HepG2 (cell line): ENCODE results near the gene ASZ1. TPM values are rescaled to one million over a fixed set of nuclear protein-coding genes. Genes with fewer than 3 reads are reported as not detected.

Experiments used
- ATAC-seq: fragments of 200-7000 bp; cut with Tn5 transposase; 3 replicates; pipeline ENCODE4 v1.9.1; 2020; ENCODE audit warnings: mild to moderate bottlenecking, moderate library complexity
- BruUV-seq: library from RNA; stranded (reverse); fragments of 400-500 nt; replicated peaks from 2 replicates; lab custom pipeline; 2021; lab: Mats Ljungman, UMichigan
- CTCF ChIA-PET: fragments of 300-600 bp; formaldehyde crosslinking; extraction: SDS; loops from one replicate; lab custom pipeline; 2021; ENCODE audit warnings: low total read pairs, inconsistent platforms, low intra/inter-chr PET ratio; lab: Yijun Ruan, JAX
- POLR2A ChIA-PET: fragments of 350-600 bp; sonication (Branson Sonifier 250); formaldehyde crosslinking; loops from one replicate; lab custom pipeline; 2020; ENCODE audit warnings: antibody characterized with exemption, inconsistent platforms; lab: Yijun Ruan, JAX
- DNase-seq: peaks from one replicate; pipeline ENCODE4 v3.0.0-alpha.2; 2015; ENCODE audit warnings: low spot score
- FAIRE-seq: peaks from 3 replicates; lab custom pipeline; 2011; peaks lifted over from hg19 to GRCh38; lab: Jason Lieb, UNC
- H2AFZ ChIP-seq: one replicate; pipeline ENCODE4 v1.6.1; 2011; ENCODE audit warnings: low read length, inconsistent platforms
- H3K27ac ChIP-seq: fragments of 300-600 bp; 3 replicates; pipeline ENCODE4 v1.8.0; 2011; ENCODE audit warnings: mixed run types, mild to moderate bottlenecking, mixed read lengths, low read length, inconsistent platforms; ENCODE audit not compliant: insufficient read depth; ENCODE audit errors: extremely low read length
- H3K27me3 ChIP-seq, 2 experiments: fragments of 200-600 bp in 1 of 2; 2 replicates in 1 of 2; 3 replicates in 1 of 2; pipeline versions ENCODE4 v1.6.0 to v1.8.0; 2011; ENCODE audit warnings: low read length in 2 of 2, mild to moderate bottlenecking in 2 of 2, moderate library complexity in 2 of 2, inconsistent platforms in 1 of 2; ENCODE audit not compliant: insufficient read depth in 2 of 2, control insufficient read depth in 1 of 2
- H3K36me3 ChIP-seq, 2 experiments: fragments of 200-600 bp in 1 of 2; replicated peaks in 1 of 2; 2 replicates in 1 of 2; 3 replicates in 1 of 2; pipeline versions ENCODE4 v1.5.1 to v1.8.0; 2011; ENCODE audit warnings: low read length in 2 of 2, inconsistent platforms in 1 of 2; ENCODE audit not compliant: insufficient read depth in 2 of 2, control insufficient read depth in 1 of 2
- H3K4me1 ChIP-seq: 2 replicates; pipeline ENCODE4 v1.5.1; 2012; ENCODE audit warnings: low read length, inconsistent platforms; ENCODE audit not compliant: insufficient read depth
- H3K4me2 ChIP-seq: 2 replicates; pipeline ENCODE4 v1.6.0; 2011; ENCODE audit warnings: low read depth, low read length, inconsistent platforms
- H3K4me3 ChIP-seq, 3 experiments: fragments of 200-600 bp in 1 of 3; sonication (generic), shearing (Covaris generic) in 1 of 3; replicated peaks in 1 of 3; 2 replicates each; pipeline ENCODE4 v1.5.1; 2011 to 2016; ENCODE audit warnings: low read length in 3 of 3, inconsistent platforms in 2 of 3, low read depth in 2 of 3, mild to moderate bottlenecking in 2 of 3, control low read depth in 1 of 3, mixed read lengths in 1 of 3; ENCODE audit not compliant: insufficient read depth in 1 of 3
- H3K79me2 ChIP-seq: one replicate; pipeline ENCODE4 v1.6.1; 2011; ENCODE audit warnings: low read length, inconsistent platforms; ENCODE audit not compliant: insufficient read depth
- H3K9ac ChIP-seq: 2 replicates; pipeline ENCODE4 v1.6.0; 2011; ENCODE audit warnings: mild to moderate bottlenecking, low read depth, low read length, inconsistent platforms; ENCODE audit not compliant: insufficient read depth
- H3K9me3 ChIP-seq: 2 replicates; pipeline ENCODE4 v1.5.1; 2012; ENCODE audit warnings: mild to moderate bottlenecking, low read length
- H4K20me1 ChIP-seq: 2 replicates; pipeline ENCODE4 v1.6.0; 2011; ENCODE audit warnings: inconsistent platforms, mild to moderate bottlenecking, low read length, moderate library complexity; ENCODE audit not compliant: insufficient read depth
- CAMTA2 ChIP-seq: sonication (generic); formaldehyde crosslinking; IDR thresholded peaks from 2 replicates; pipeline ENCODE4 v1.4.0; 2020; ENCODE audit warnings: mild to moderate bottlenecking, missing genetic modification reagents, borderline replicate concordance
- CTCF ChIP-seq: sonication (generic); formaldehyde crosslinking; IDR thresholded peaks from 2 replicates; pipeline ENCODE4 v1.5.0; 2020; ENCODE audit warnings: mild to moderate bottlenecking, missing genetic modification reagents, moderate library complexity
- DMTF1 ChIP-seq: sonication (generic); formaldehyde crosslinking; IDR thresholded peaks from 2 replicates; pipeline ENCODE4 v1.4.0; 2020; ENCODE audit warnings: mild to moderate bottlenecking, missing genetic modification reagents
- E2F2 ChIP-seq: sonication (generic); formaldehyde crosslinking; IDR thresholded peaks from 2 replicates; pipeline ENCODE4 v1.4.0; 2020; ENCODE audit warnings: missing genetic modification reagents, borderline replicate concordance
- HCFC1 ChIP-seq: fragments of 150-350 bp; IDR thresholded peaks from 2 replicates; pipeline ENCODE4 v1.6.1; 2014; ENCODE audit warnings: low read depth, low read length
- JARID2 ChIP-seq: sonication (generic); formaldehyde crosslinking; IDR thresholded peaks from 2 replicates; pipeline ENCODE4 v1.8.1; 2023; ENCODE audit warnings: missing genetic modification reagents, inconsistent platforms; ENCODE audit not compliant: insufficient replicate concordance
- MED8 ChIP-seq: sonication (generic); formaldehyde crosslinking; IDR thresholded peaks from 2 replicates; pipeline ENCODE4 v1.8.1; 2023; ENCODE audit warnings: mild to moderate bottlenecking, missing genetic modification reagents; ENCODE audit not compliant: insufficient replicate concordance
- RFX5 ChIP-seq: IDR thresholded peaks from 2 replicates; pipeline ENCODE4 v1.6.1; 2011; ENCODE audit warnings: low read depth, low read length, improper control_type of control experiment
- TEAD2 ChIP-seq: sonication (generic); formaldehyde crosslinking; IDR thresholded peaks from 2 replicates; pipeline ENCODE4 v1.9.0; 2021; ENCODE audit warnings: missing genetic modification reagents
- TOE1 ChIP-seq: sonication (generic); formaldehyde crosslinking; IDR thresholded peaks from 2 replicates; pipeline ENCODE4 v1.4.0; 2020; ENCODE audit warnings: mild to moderate bottlenecking, missing genetic modification reagents
- ZNF12 ChIP-seq: sonication (generic); formaldehyde crosslinking; IDR thresholded peaks from 2 replicates; pipeline ENCODE4 v1.5.0; 2020; ENCODE audit warnings: missing genetic modification reagents
- ZNF34 ChIP-seq: sonication (generic); formaldehyde crosslinking; IDR thresholded peaks from 2 replicates; pipeline ENCODE4 v1.4.0; 2020; ENCODE audit warnings: mild to moderate bottlenecking, missing genetic modification reagents, borderline replicate concordance
- ZNF709 ChIP-seq: sonication (generic); formaldehyde crosslinking; IDR thresholded peaks from 2 replicates; pipeline ENCODE4 v1.5.0; 2020; ENCODE audit warnings: mild to moderate bottlenecking, missing genetic modification reagents
- ZSCAN29 ChIP-seq: sonication (generic); formaldehyde crosslinking; conservative IDR thresholded peaks from 2 replicates; pipeline ENCODE4 v1.4.0; 2020; ENCODE audit warnings: mild to moderate bottlenecking, missing genetic modification reagents
- ZSCAN9 ChIP-seq: IDR thresholded peaks from 2 replicates; pipeline ENCODE4 v1.6.1; 2016; ENCODE audit warnings: borderline replicate concordance
- WGBS: methylation state at CpG from one replicate; pipeline ENCODE4 v1.1.6; 2017; ENCODE audit warnings: low lambda C conversion rate; 5-methylcytosine and 5-hydroxymethylcytosine counted together
- in situ Hi-C: cut with HindIII; loops from 2 replicates; pipeline ENCODE4 v1.10.0; 2017; ENCODE audit warnings: low pct_unique_long_range_greater_than_20kb; ENCODE audit not compliant: extremely low pct_ligation_motif_present
- intact Hi-C: fragments of 100-400 bp; cut with micrococcal nuclease; formaldehyde crosslinking; loops from one replicate; pipeline ENCODE4 v1.10.0; 2022; ENCODE audit not compliant: unreplicated experiment
- polyA plus RNA-seq, 8 experiments: library from polyadenylated mRNA; depleted of rRNA in 3 of 8; stranded (reverse) in 7 of 8; unstranded in 1 of 8; fragments of >200 nt; fragmentation: Illumina TruSeq in 4 of 8; extraction: Trizol in 4 of 8; gene quantifications; 2 replicates each; pipeline versions ENCODE4 v1.2.1 to v1.2.3, GENCODE V29; 2011 to 2016; ENCODE audit warnings: low read depth in 4 of 8, missing spikeins in 1 of 8, mixed read lengths in 1 of 8; ENCODE audit not compliant: insufficient read depth in 1 of 8
- total RNA-seq, 5 experiments: library from RNA; depleted of rRNA; stranded (reverse); fragments of >200 nt; fragmentation: Illumina TruSeq; extraction: Trizol; gene quantifications; 2 replicates each; pipeline ENCODE4 v1.2.3, GENCODE V29; 2016; ENCODE audit warnings: low read depth in 1 of 5

The ASZ1 gene
- total and polyA plus RNA-seq, 2 of the 13 experiments (the other 11 are each of a cell fraction or from before 2014, with no cell fraction given), result not detected

DNA sequence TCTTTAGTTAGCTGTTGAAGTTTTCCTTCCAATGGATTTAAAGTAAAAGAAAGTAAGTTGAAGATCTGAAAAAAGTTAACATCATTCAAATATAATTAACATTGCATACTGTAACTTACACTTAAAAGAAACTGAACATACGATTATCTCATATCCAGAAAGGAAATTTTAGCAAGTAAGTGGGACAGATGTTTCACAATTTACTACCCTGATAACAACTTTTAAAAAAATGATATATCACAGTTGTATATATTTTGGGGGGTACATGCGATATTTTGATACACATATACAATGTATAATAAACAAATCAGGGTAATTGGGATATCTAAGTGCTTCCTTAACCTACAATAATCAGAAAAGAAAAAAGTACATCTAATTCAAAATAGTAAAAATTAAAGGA, 44.2 kb downstream of the ASZ1 start:
- Histone ChIP-seq H2AFZ (no peak overlapping the region), H3K9ac (no peak overlapping the region), H3K9me3 (no peaks in the 10 kb centered on the region), H3K4me2 (no peak overlapping the region), H3K27me3 (no peaks in the 10 kb centered on the region), H3K27ac (no peak overlapping the region), H3K4me3 (no peak overlapping the region), H3K36me3 (no peaks in the 10 kb centered on the region), H3K4me1 (no peaks in the 10 kb centered on the region), H3K79me2 (no peaks in the 10 kb centered on the region), H4K20me1 (no peaks in the 10 kb centered on the region)
- BruUV-seq, result no TSS peak
- no peak for ATAC-seq
- no peak for TF ChIP-seq RFX5
- TF ChIP-seq MED8 (CRISPR knock-in tag), result no peak
- no peak for TF ChIP-seq E2F2 (CRISPR knock-in tag)
- no peak for TF ChIP-seq CAMTA2 (CRISPR knock-in tag)
- TF ChIP-seq TOE1 (CRISPR knock-in tag), result no peak
- TF ChIP-seq ZSCAN9 (CRISPR knock-in tag), result no peak
- no peak for TF ChIP-seq CTCF
- no peak for TF ChIP-seq TEAD2 (CRISPR knock-in tag)
- no peak for TF ChIP-seq ZSCAN29 (CRISPR knock-in tag)
- no peak for TF ChIP-seq ZNF709 (CRISPR knock-in tag)
- no peak for TF ChIP-seq JARID2
- no peak for TF ChIP-seq ZNF34 (CRISPR knock-in tag)
- TF ChIP-seq DMTF1, result no peak
- TF ChIP-seq ZNF12, result no peak
- TF ChIP-seq HCFC1, result no peak
- CTCF ChIA-PET, result no interaction called here
- no peak for DNase-seq
- in situ Hi-C loops (no loop called here), intact Hi-C loops (no loop called here)
- POLR2A ChIA-PET, result no interaction called here
- FAIRE-seq, result no peak
- 1% methylated on average over 2 of the region's 2 CpGs for WGBS
